Measurements from ENCODE around the gene FYB1.
"Not testable (repeated sequence)": the region's sequence is repeated elsewhere in the genome, so short reads cannot be mapped to it uniquely, and the experiment has no call there.

Gene FYB1

DNA sequence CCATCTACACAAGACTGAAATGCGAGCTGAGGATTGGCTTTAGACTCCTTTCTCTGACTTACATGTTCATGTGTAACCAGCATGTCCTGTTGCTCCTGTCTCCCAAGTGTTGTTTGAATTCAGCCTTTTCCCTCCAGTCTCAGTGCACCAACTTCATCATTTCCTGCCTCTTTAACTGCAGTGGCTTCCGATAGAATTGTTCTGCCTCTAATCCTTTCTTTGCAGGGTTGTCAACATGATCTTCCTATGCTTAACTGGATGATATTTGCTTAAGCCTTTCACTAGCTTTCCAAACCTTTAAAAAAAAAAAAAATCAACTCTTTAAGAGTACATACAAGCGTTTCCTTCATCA lies 6.7 kb upstream of the FYB1 start:
- Histone ChIP-seq H3K36me3 (ENCODE audit: control insufficient read depth, insufficient read depth, low read length) (no peaks in the 10 kb centered on the region), H3K9me3 (ENCODE audit: control insufficient read depth, insufficient read depth, low read depth, low read length) (no peaks in the 10 kb centered on the region), H3K27ac (ENCODE audit: low read depth, low read length) (no peak overlapping the region), H3K4me1 (ENCODE audit: control insufficient read depth, insufficient read depth, low read length) (peaks cover 5% of the 10 kb centered on the region; the same call in 1 of the 2 replicates), H3K9ac (ENCODE audit: low read length) (no peak overlapping the region), H3K4me3 (ENCODE audit: low read depth, low read length) (no peak overlapping the region), H3K27me3 (ENCODE audit: control insufficient read depth, insufficient read depth, low read length) (no peaks in the 10 kb centered on the region)

GRCh38 chr5:39225405-39226099 lies 6.2 kb upstream of the FYB1 start:
- Histone ChIP-seq H3K27ac (ENCODE audit: low read depth, low read length) (no peak overlapping the region), H3K4me3 (ENCODE audit: low read depth, low read length) (no peak overlapping the region), H3K36me3 (ENCODE audit: control insufficient read depth, insufficient read depth, low read length) (no peaks in the 10 kb centered on the region), H3K4me1 (ENCODE audit: control insufficient read depth, insufficient read depth, low read length) (peaks cover 5% of the 10 kb centered on the region; the same call in 1 of the 2 replicates), H3K9ac (ENCODE audit: low read length) (no peak overlapping the region), H3K27me3 (ENCODE audit: control insufficient read depth, insufficient read depth, low read length) (no peaks in the 10 kb centered on the region), H3K9me3 (ENCODE audit: control insufficient read depth, insufficient read depth, low read depth, low read length) (no peaks in the 10 kb centered on the region)

DNA sequence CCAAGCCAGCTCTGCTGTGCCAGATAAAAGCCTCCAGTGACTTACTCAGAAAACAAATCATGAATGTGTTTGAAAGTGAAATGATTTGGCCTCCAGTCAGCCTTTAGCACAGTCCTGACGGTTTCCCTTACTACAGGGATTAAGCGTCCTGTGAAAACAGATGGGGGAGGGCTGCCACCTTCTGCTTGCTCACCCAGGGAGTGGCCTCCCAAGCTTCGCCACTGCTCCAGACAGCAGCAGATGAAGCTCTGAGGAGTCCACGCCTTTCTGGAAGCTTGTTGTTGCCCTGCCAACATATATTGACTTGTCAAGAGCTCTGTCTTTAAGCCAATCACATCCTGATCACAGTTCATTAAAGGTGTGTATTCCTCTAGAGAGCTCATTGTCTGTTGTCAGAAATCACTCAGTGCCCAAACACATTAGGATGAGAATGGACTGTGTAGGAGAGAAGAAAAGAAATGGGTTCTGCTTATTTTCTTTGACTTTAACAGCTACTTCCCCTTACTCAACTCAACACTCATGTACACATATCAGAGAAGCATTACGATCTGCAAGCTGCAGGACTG lies 4.9 kb upstream of the FYB1 start:
- no peak overlapping the region for H3K4me3 ChIP-seq (ENCODE audit: low read depth, low read length)
- no peak overlapping the region for H3K27ac ChIP-seq (ENCODE audit: low read depth, low read length)
- H3K36me3 ChIP-seq (ENCODE audit: control insufficient read depth, insufficient read depth, low read length): no peaks in the 10 kb centered on the region
- H3K4me1 ChIP-seq (ENCODE audit: control insufficient read depth, insufficient read depth, low read length): peaks cover 5% of the 10 kb centered on the region; the same call in 1 of the 2 replicates
- H3K9ac ChIP-seq (ENCODE audit: low read length): no peak overlapping the region
- no peaks in the 10 kb centered on the region for H3K9me3 ChIP-seq (ENCODE audit: control insufficient read depth, insufficient read depth, low read depth, low read length)
- H3K27me3 ChIP-seq (ENCODE audit: control insufficient read depth, insufficient read depth, low read length): no peaks in the 10 kb centered on the region

DNA sequence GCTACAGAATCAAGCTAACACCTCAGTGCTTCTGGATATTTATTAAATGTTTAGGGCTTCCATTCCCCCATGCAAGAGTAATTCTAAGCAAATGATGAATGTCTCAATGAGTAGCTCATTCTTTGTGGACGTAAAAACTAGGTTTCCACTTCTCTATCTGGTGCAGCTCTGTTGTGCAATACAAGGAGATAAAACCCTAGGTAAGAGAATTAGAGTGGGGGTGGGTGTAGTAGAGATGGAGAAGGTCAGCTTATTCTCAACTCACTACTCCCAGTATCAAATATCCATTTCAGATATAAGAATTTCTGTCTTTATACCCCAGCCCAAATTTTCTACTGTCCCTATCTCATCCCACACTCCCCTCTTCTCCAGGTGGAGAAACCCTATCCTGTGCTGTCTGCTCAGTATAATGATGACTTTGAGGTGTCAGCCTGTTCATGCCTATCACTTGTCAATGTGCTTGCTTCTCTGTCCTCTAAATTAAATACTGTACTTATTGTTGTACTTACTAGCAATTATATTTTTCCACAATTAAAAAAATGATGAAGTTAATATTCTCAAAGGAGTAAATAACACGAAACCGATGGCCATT lies 4.3 kb upstream of the FYB1 start:
- Histone ChIP-seq H3K4me1 (ENCODE audit: control insufficient read depth, insufficient read depth, low read length) (peaks cover 5% of the 10 kb centered on the region; the same call in 1 of the 2 replicates), H3K36me3 (ENCODE audit: control insufficient read depth, insufficient read depth, low read length) (no peaks in the 10 kb centered on the region), H3K4me3 (ENCODE audit: low read depth, low read length) (no peak overlapping the region), H3K27me3 (ENCODE audit: control insufficient read depth, insufficient read depth, low read length) (no peaks in the 10 kb centered on the region), H3K9ac (ENCODE audit: low read length) (no peak overlapping the region), H3K9me3 (ENCODE audit: control insufficient read depth, insufficient read depth, low read depth, low read length) (no peaks in the 10 kb centered on the region), H3K27ac (ENCODE audit: low read depth, low read length) (no peak overlapping the region)

DNA sequence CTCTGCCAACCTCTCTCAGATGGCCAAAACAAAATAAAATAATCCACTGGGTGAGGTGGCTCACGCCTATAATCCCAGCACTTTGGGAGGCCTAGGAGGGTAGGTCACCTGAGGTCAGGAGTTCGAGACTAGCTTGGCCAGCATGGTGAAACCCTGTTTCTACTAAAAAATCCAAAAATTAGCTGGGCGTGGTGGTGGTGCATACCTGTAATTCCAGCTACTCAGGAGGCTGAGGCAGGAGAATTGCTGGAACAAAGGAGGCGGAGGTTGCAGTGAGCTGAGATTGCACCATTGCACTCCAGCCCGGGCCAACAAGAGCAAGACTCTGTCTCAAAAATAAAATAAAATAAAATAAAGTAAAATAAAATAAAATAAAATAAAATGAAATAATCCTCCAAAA lies 2.3 kb upstream of the FYB1 start:
- not testable (repeated sequence) for H3K27ac ChIP-seq (ENCODE audit: low read depth, low read length); H3K9ac ChIP-seq (ENCODE audit: low read length); H3K27me3 ChIP-seq (ENCODE audit: control insufficient read depth, insufficient read depth, low read length); H3K4me1 ChIP-seq (ENCODE audit: control insufficient read depth, insufficient read depth, low read length); H3K9me3 ChIP-seq (ENCODE audit: control insufficient read depth, insufficient read depth, low read depth, low read length); H3K36me3 ChIP-seq (ENCODE audit: control insufficient read depth, insufficient read depth, low read length); H3K4me3 ChIP-seq (ENCODE audit: low read depth, low read length)

DNA sequence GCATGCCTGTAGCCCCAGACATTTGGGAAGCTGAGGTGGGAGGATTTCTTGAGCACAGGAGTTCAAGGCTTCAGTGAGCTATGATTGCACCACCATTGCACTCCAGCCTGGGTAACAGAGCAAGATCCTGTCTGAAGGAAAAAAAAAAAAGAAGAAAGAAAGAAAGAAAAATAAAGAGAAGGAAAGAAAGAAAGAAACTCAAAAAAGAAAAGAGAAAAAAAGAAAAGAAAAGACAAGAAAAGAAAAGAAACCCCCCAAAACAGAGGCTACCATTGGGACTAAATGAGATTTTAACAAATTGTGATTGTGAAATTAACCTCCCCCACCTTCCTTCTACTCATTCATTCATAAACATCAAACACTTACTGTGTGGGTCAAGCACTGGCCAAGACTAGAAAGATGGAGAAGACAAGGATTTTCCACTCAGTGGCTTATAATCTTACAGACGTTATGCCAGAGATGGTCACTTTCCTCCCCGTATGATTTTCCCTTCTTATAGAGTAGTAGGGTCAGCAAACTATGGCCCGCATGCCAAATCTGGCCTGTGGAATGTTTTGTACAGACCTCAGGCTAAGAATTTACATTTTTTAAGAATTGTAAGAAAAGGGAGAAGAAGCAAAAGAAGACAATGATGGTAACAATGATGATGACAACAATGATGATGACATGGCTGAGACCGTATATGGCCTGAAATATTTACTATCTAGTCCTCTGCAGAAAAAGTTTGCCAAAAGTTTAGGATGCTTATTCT lies 1.1 kb upstream of the FYB1 start:
- Histone ChIP-seq H3K4me3 (ENCODE audit: low read depth, low read length) (no peak overlapping the region), H3K4me1 (ENCODE audit: control insufficient read depth, insufficient read depth, low read length) (peaks cover 5% of the 10 kb centered on the region; the same call in 1 of the 2 replicates), H3K27me3 (ENCODE audit: control insufficient read depth, insufficient read depth, low read length) (no peaks in the 10 kb centered on the region), H3K9me3 (ENCODE audit: control insufficient read depth, insufficient read depth, low read depth, low read length) (no peaks in the 10 kb centered on the region), H3K27ac (ENCODE audit: low read depth, low read length) (no peak overlapping the region), H3K9ac (ENCODE audit: low read length) (no peak overlapping the region), H3K36me3 (ENCODE audit: control insufficient read depth, insufficient read depth, low read length) (no peaks in the 10 kb centered on the region)

GRCh38 chr5:39218482-39219402 lies 621 bp downstream of the FYB1 start:
- Histone ChIP-seq H3K36me3 (ENCODE audit: control insufficient read depth, insufficient read depth, low read length) (no peaks in the 10 kb centered on the region), H3K4me1 (ENCODE audit: control insufficient read depth, insufficient read depth, low read length) (no peaks in the 10 kb centered on the region), H3K27ac (ENCODE audit: low read depth, low read length) (no peak overlapping the region), H3K9me3 (ENCODE audit: control insufficient read depth, insufficient read depth, low read depth, low read length) (no peaks in the 10 kb centered on the region), H3K9ac (ENCODE audit: low read length) (no peak overlapping the region), H3K4me3 (ENCODE audit: low read depth, low read length) (no peak overlapping the region), H3K27me3 (ENCODE audit: control insufficient read depth, insufficient read depth, low read length) (no peaks in the 10 kb centered on the region)

DNA sequence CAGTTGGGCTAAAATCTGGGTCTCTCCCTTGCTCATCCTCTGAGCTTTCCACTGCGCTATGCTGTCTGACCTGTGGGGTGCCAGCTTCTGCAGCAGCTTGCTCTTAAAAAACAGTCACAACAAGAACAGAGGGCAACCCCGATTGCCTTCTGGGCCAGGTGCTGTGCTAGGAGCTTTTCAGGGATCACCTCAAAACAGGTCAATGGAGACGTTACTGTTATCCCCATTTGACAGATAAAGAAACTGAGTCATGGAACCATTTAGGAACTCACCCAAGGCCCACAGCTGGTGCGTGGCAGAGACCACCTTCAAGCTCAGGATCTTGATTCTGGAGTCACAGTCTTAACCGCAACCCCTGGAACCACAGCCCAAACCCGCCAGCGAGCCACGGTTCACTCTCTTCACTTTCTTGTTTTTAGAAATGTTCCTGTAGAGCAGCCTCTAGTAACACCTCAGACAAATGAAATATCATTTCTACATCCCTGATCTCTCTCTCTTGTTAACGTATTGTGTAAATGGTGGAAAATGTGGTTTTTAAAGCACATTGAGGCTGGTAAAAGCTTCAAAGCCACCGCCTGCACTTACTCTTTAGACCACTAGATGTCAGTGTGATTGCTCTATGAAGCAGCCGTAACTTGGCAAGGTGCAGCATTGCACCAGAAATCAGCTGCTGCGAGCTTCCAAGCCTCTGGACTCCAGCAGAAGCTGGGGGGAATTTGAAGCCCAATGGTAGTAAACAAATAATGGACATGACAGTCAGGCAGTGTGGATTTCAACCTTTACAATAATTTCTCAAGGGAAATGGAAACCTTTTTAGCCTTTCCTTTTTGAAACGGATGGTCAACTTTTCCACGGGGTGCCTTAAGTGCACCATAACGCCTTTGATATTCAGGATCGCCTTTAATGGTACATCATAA lies 1.7 kb downstream of the FYB1 start:
- H3K27ac ChIP-seq (ENCODE audit: low read depth, low read length): no peak overlapping the region
- no peaks in the 10 kb centered on the region for H3K27me3 ChIP-seq (ENCODE audit: control insufficient read depth, insufficient read depth, low read length)
- no peaks in the 10 kb centered on the region for H3K4me1 ChIP-seq (ENCODE audit: control insufficient read depth, insufficient read depth, low read length)
- H3K9me3 ChIP-seq (ENCODE audit: control insufficient read depth, insufficient read depth, low read depth, low read length): no peaks in the 10 kb centered on the region
- H3K9ac ChIP-seq (ENCODE audit: low read length): no peak overlapping the region
- H3K4me3 ChIP-seq (ENCODE audit: low read depth, low read length): no peak overlapping the region
- H3K36me3 ChIP-seq (ENCODE audit: control insufficient read depth, insufficient read depth, low read length): no peaks in the 10 kb centered on the region

GRCh38 chr5:39216631-39217030 lies 2.7 kb downstream of the FYB1 start:
- H3K27ac ChIP-seq (ENCODE audit: low read depth, low read length): no peak overlapping the region
- H3K27me3 ChIP-seq (ENCODE audit: control insufficient read depth, insufficient read depth, low read length): no peaks in the 10 kb centered on the region
- no peak overlapping the region for H3K4me3 ChIP-seq (ENCODE audit: low read depth, low read length)
- no peaks in the 10 kb centered on the region for H3K4me1 ChIP-seq (ENCODE audit: control insufficient read depth, insufficient read depth, low read length)
- H3K9ac ChIP-seq (ENCODE audit: low read length): no peak overlapping the region
- no peaks in the 10 kb centered on the region for H3K36me3 ChIP-seq (ENCODE audit: control insufficient read depth, insufficient read depth, low read length)
- no peaks in the 10 kb centered on the region for H3K9me3 ChIP-seq (ENCODE audit: control insufficient read depth, insufficient read depth, low read depth, low read length)

GRCh38 chr5:39215857-39216256 lies 3.5 kb downstream of the FYB1 start:
- no peak overlapping the region for H3K27ac ChIP-seq (ENCODE audit: low read depth, low read length)
- no peaks in the 10 kb centered on the region for H3K27me3 ChIP-seq (ENCODE audit: control insufficient read depth, insufficient read depth, low read length)
- no peak overlapping the region for H3K9ac ChIP-seq (ENCODE audit: low read length)
- no peaks in the 10 kb centered on the region for H3K4me1 ChIP-seq (ENCODE audit: control insufficient read depth, insufficient read depth, low read length)
- H3K4me3 ChIP-seq (ENCODE audit: low read depth, low read length): no peak overlapping the region
- H3K9me3 ChIP-seq (ENCODE audit: control insufficient read depth, insufficient read depth, low read depth, low read length): no peaks in the 10 kb centered on the region
- H3K36me3 ChIP-seq (ENCODE audit: control insufficient read depth, insufficient read depth, low read length): no peaks in the 10 kb centered on the region

Data from HUES6 (cell line).